Liver (tissue), 3 donors: ENCODE data around the gene ERC2.

Experiments used
- ATF3 ChIP-seq: IDR thresholded peaks from 2 replicates; pipeline ENCODE4 v1.6.1; 2016; ENCODE audit warnings: antibody characterized with exemption
- CTCF ChIP-seq: fragments of 150-350 bp; IDR thresholded peaks from 2 replicates; pipeline ENCODE4 v1.5.1; 2017; ENCODE audit warnings: improper control_type of control experiment, low read depth, low read length; ENCODE audit not compliant: missing input control
- EGR1 ChIP-seq, 2 donors: IDR thresholded peaks; 2 replicates each; pipeline ENCODE4 v1.6.1; 2016 to 2018; ENCODE audit warnings: antibody characterized with exemption in 2 of 2, low read depth in 2 of 2
- FOXA2 ChIP-seq: IDR thresholded peaks from 2 replicates; pipeline ENCODE4 v1.6.1; 2016; ENCODE audit warnings: antibody characterized with exemption
- MAX ChIP-seq: IDR thresholded peaks from 2 replicates; pipeline ENCODE4 v1.6.1; 2016; ENCODE audit warnings: antibody characterized with exemption
- RAD21 ChIP-seq, 2 donors: IDR thresholded peaks; 2 replicates each; pipeline ENCODE4 v1.6.1; 2016; ENCODE audit warnings: antibody characterized with exemption in 2 of 2, mild to moderate bottlenecking in 2 of 2
- RXRA ChIP-seq, 2 donors: IDR thresholded peaks; 2 replicates each; pipeline ENCODE4 v1.6.1; 2017 to 2018; ENCODE audit warnings: antibody characterized with exemption in 2 of 2, mild to moderate bottlenecking in 1 of 2
- TAF1 ChIP-seq: conservative IDR thresholded peaks from 2 replicates; pipeline ENCODE4 v1.6.1; 2016; ENCODE audit warnings: antibody characterized with exemption, mild to moderate bottlenecking
- YY1 ChIP-seq: IDR thresholded peaks from 2 replicates; pipeline ENCODE4 v1.6.1; 2016; ENCODE audit warnings: antibody characterized with exemption, mild to moderate bottlenecking
- ZBTB33 ChIP-seq: IDR thresholded peaks from 2 replicates; pipeline ENCODE4 v1.6.1; 2016; ENCODE audit warnings: antibody characterized with exemption
- TF ChIP-seq, protein P1 (sequence below): IDR thresholded peaks from 2 replicates; pipeline ENCODE4 v1.6.1; 2016; ENCODE audit warnings: antibody characterized with exemption, mild to moderate bottlenecking
- donor health status: healthy.
- donor health status: healthy.

DNA sequence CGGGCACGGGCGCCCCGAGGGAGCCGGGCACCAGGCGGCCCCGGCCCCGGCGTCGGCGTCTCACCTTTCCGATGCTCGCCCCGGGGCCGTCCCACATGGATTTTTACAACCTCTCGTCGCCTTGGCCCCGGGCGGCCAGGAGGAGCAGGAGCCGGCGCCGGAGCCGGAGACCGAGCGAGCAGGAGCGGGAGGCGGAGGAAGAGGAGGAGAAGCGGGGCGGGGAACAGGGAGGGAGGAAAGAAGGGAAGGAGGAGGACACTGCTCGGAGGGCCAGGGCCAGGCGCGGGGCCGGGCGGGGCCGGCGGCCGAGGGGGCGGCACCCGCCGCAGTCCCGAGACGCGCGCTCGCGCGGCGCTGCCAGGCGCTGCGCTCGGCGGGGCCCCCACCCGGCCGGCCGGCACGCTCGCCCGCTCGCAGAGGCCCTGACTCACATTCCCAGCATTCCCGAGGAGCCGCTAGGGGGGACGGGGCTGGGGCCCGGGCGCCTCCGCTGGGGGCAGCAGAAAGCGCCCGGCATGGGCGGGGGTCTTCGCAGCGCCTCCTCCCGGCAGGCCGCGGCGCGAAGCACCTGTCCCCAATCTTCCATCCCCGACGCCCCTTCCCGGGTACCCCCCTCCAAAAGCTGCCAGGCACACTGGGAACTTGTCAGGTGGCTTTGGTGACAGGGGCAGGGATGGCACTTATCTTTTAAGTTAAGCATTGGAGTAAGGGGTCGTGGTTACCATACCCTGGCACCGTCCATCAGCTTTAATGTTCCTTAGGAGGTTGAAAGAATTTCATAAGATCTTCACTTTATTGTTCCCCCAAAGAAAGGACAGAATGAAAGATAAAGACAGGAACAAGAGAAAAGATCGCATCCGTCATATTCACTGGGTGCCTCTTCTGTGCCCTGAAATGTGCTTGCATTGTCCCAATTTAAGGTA, at the start of gene ERC2:
- TF ChIP-seq CTCF (no peak), ZBTB33 (no peak), MAX (no peak), RAD21 (IDR thresholded peaks at IDR 0.05) (no peak), EGR1 (IDR thresholded peaks at IDR 0.05; ENCODE audit: low read depth in 2 of 2) (no peak), YY1 (no peak), FOXA2 (no peak), TAF1 (no peak), RXRA (IDR thresholded peaks at IDR 0.05) (no peak), ATF3 (no peak)
- TF ChIP-seq, protein P1, sequence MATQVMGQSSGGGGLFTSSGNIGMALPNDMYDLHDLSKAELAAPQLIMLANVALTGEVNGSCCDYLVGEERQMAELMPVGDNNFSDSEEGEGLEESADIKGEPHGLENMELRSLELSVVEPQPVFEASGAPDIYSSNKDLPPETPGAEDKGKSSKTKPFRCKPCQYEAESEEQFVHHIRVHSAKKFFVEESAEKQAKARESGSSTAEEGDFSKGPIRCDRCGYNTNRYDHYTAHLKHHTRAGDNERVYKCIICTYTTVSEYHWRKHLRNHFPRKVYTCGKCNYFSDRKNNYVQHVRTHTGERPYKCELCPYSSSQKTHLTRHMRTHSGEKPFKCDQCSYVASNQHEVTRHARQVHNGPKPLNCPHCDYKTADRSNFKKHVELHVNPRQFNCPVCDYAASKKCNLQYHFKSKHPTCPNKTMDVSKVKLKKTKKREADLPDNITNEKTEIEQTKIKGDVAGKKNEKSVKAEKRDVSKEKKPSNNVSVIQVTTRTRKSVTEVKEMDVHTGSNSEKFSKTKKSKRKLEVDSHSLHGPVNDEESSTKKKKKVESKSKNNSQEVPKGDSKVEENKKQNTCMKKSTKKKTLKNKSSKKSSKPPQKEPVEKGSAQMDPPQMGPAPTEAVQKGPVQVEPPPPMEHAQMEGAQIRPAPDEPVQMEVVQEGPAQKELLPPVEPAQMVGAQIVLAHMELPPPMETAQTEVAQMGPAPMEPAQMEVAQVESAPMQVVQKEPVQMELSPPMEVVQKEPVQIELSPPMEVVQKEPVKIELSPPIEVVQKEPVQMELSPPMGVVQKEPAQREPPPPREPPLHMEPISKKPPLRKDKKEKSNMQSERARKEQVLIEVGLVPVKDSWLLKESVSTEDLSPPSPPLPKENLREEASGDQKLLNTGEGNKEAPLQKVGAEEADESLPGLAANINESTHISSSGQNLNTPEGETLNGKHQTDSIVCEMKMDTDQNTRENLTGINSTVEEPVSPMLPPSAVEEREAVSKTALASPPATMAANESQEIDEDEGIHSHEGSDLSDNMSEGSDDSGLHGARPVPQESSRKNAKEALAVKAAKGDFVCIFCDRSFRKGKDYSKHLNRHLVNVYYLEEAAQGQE: no peak
